GM21786 (cell line): ENCODE measurements around the gene TPCN1.

Experiments
- ATAC-seq: cut with Tn5 transposase; IDR thresholded peaks from one replicate; pipeline ENCODE4 v1.9.1; 2021; ENCODE audit not compliant: unreplicated experiment

The TPCN1 gene

DNA sequence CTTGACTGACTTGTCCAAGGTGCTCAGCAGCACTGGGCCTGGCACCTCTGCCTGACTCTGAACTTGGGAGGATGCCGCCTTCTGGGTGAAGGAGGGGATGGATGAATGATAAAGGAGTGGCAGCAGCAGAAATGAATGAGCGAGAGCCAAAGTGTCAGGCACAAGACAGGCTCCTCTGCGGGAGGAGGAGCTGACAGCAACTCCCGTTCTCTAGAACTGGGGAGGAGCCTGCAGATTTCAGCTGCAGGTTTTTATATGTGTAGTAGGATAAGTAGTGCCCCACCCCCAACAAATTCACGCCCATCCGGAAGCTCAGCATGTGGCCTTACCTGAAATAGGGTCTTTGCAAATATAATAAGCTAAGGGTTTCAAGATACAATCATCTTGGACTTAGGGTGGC, 80.5 kb downstream of the TPCN1 start:
- no peak for ATAC-seq

GRCh38 chr12:113302466-113302865, 81.2 kb downstream of the TPCN1 start:
- ATAC-seq, result no peak

GRCh38 chr12:113302886-113303640, 81.8 kb downstream of the TPCN1 start:
- ATAC-seq, result no peak

- ATAC-seq, result no peak
Observed at GRCh38 chr12:113305281-113305856, 84.1 kb downstream of the TPCN1 start.

GRCh38 chr12:113306382-113306781, 85.1 kb downstream of the TPCN1 start:
- no peak for ATAC-seq

GRCh38 chr12:113310489-113310888, 89.2 kb downstream of the TPCN1 start:
- ATAC-seq, result no peak

DNA sequence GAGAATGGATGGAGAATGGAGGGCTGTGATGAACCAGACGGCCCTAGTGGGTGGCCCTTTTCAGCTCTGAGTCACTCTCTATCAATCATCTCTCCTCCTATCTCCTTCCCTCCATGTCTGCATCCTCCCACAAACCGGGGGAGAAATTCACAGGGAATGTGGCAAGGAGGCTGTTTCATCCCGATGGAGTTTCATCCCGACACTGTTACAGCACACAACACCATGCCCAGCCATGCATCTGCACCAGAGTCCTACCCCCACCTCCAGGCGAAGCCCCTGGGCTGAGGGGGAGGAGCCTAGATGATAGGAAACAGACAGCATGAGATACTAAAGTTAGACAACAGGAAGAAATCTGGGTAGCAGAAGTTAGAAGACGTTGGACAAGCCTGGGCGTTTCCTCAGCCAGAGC, 92.9 kb downstream of the TPCN1 start:
- no peak for ATAC-seq

DNA sequence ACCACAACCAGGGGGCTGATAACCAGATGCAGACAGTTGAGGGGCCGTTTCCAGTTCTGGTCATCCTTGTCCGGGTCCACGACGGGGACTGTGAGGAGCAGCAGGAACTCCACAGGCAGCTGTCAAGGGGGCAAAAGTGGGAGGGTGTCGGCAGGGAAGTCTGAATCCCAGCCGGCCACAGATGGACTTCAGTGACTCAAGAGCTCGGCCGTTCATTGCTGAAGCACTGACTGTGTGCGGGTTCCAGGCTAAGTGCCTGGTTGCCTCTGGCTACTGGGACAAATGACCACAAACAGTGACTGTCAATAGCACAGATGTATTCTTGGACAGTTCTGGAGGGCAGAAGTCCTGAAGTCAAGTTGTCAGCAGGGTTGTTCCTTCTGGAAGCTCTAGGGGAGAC, 94.1 kb downstream of the TPCN1 start:
- no peak for ATAC-seq

GRCh38 chr12:113316155-113316554, 94.9 kb downstream of the TPCN1 start:
- no peak for ATAC-seq

GRCh38 chr12:113317122-113317521, 95.9 kb downstream of the TPCN1 start:
- ATAC-seq, result no peak

GRCh38 chr12:113318046-113318656, 96.9 kb downstream of the TPCN1 start:
- ATAC-seq, result no peak

DNA sequence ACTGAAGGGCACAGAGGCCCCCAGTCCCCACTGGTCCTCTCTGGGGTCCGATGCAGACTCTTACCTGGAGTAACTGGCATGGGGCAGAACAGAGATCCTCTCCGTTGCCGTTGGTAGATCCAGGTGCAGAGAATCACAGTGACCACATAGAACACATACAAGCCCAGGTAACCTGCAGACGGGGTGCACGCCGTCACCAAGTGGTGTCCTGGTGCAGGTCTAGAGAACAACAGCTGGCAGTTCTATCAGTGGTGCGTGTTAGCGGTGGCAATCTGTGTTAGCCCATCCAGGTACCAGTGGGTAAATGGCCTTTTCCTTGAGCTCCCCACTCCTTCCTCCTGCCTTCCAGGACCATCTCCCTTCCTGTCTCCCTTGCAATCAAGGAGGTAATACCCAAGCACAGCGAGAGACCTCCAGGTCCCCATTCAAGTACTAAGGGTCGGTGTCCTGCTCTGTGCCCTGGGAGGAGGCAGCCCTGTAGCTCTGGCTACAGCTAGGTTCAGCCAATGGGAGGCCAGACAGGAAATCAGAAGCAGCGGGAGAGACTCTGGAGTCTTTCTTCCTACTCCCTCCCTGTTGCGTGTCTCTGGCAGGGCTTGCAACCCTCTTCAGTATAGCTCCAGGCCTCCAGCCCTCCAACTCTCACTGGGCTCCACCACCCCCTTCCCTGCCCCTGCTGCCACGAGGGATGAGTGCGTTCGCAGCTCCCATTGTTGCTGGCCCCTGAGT, 97.8 kb downstream of the TPCN1 start:
- ATAC-seq, result no peak

DNA sequence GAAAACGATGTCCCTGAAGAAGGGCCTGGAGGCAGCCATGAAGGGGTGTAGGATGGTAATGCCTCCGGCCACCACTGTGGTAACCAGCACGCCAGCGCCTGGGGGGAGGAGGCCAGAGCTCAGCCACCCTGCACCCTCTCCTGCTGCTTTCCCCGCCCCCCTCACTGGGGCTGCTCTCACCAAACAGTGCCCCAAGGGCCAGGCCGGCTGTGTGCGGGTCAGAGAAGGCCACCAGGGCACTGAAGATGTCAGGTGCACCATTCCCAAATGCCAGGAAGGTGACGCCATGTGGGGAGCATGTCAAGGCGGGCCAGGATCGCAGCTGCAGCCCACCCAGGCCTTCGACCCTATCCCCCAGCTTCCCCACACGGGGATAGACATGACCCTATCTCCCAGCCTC, 99.1 kb downstream of the TPCN1 start:
- ATAC-seq, result no peak

DNA sequence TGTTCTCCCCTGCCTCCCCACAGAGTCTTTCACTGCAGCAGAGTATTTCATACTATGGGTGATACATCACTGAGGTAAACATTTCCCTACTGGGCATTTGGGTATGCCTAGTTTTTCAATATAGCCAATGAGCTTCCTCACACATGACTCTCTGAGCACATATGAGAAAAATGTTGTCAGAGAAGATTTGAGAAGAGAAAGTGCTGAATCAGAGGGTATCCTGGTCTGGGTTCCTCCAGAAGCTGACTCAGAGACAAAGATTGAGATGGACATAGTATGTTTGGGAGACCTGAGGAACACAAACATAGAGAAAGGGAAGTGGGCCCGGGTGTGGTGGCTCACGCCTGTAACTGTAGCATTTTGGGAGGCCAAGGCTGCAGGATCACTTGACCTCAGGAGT, 101.1 kb downstream of the TPCN1 start:
- ATAC-seq, result no peak

GRCh38 chr12:113325916-113326315, 104.7 kb downstream of the TPCN1 start:
- ATAC-seq, result no peak

DNA sequence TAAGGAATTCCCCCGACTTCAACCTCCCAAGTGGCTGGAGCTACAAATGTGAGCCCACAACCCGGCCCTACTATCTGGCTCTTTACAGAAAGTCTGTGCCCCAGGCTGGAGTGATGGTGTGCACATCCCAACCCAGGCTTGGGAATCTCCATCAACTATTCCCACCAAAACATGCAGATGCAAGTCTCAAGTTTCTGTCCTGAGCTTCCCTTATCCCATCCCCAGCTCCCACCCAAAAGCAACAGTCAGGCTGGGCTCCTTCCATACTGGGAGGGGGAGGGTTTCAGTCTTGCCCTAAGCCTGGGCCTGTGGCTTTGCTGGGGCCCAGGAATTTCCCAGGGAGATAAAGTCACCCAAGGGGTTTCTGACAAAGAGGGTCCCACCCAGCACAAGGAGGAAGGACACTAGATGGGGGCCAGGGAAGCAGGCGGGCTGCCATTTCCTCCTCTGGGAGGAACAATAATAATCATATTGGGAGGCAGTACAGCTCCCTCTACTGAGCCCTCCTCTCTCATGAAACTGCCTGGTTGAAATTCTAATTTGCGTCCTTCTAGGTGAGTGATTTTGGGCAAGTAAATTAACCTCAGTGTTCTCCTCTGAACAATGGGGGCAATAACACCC, 105.6 kb downstream of the TPCN1 start:
- ATAC-seq, result no peak

- no peak for ATAC-seq
Observed at GRCh38 chr12:113328368-113328889, 107.2 kb downstream of the TPCN1 start.

GRCh38 chr12:113329022-113329790, 107.9 kb downstream of the TPCN1 start:
- no peak for ATAC-seq

DNA sequence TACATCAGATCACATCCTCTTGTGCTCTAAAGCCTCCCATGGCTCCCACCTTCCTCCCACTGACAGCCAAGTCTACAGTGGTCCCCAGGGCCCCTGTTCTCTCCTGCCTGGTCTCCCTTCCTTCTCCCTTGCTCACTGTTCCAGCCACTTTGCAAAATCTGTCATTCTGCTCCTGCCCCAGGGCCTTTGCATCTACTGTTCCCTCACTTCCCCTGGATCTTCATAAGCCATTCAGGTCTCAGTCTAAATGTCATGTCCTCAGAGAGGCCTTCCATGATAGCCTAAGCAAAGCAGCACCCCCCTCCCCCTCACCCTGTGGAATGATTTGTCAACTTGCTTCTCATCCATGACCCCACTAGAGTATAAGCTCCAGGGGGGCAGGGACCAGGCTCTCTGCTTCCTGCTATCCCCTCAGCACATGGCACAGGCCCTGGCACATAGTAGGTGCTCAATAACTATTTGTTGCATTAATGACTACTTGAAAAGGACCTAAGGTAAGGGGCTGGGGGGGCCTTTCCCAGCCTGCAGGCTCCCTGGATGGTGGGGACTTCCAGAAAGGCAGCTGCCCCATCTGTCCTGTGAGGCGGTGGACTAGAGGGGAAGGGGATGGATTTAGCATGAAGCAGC, 108.6 kb downstream of the TPCN1 start:
- no peak for ATAC-seq

- ATAC-seq, result no peak
Observed at GRCh38 chr12:113330505-113330904, 109.2 kb downstream of the TPCN1 start.
